HCT116 (cell line): ENCODE measurements around the gene WFDC2. TPM values are rescaled to one million over a fixed set of nuclear protein-coding genes. Genes with fewer than 3 reads are reported as not detected.

ENCODE experiments used
- ATAC-seq: fragments of 200-7000 bp; cut with Tn5 transposase; 2 replicates; pipeline ENCODE4 v1.9.1; 2020; ENCODE audit warnings: mild to moderate bottlenecking, moderate library complexity
- BruUV-seq: library from RNA; stranded (reverse); fragments of 400-500 nt; replicated peaks from 2 replicates; lab custom pipeline; 2021; lab: Mats Ljungman, UMichigan
- CTCF ChIA-PET: fragments of 300-600 bp; sonication (Branson Sonifier 250); formaldehyde crosslinking; loops from one replicate; lab custom pipeline; 2021; ENCODE audit warnings: antibody characterized with exemption; lab: Charles Lee
- POLR2A ChIA-PET: fragments of 300-600, 350-600 bp; sonication (Branson Sonifier 250); formaldehyde crosslinking; loops from one replicate; lab custom pipeline; 2021; ENCODE audit warnings: antibody characterized with exemption; lab: Charles Lee
- RAD21 ChIA-PET, 2 experiments: fragments of 300-600 bp; sonication (Branson Sonifier 250); formaldehyde crosslinking; loops; one replicate each; lab custom pipeline; 2023; ENCODE audit warnings: low total read pairs in 2 of 2; ENCODE audit not compliant: uncharacterized antibody in 2 of 2, unreplicated experiment in 2 of 2, low non-redundant PET in 1 of 2; lab: Charles Lee
- DNase-seq: peaks from one replicate; pipeline ENCODE4 v3.0.0-alpha.2; 2010; ENCODE audit warnings: low read depth, low spot score
- H2AFZ ChIP-seq: fragments of 200-600 bp; shearing (Covaris generic), sonication (generic); 2 replicates; pipeline ENCODE4 v1.6.1; 2017; ENCODE audit warnings: low read depth, mixed run types, mixed read lengths, antibody characterized with exemption, low read length; ENCODE audit not compliant: poor library complexity, severe bottlenecking
- H3K27ac ChIP-seq: 2 replicates; pipeline ENCODE4 v1.5.1; 2012; ENCODE audit warnings: low read depth, low read length
- H3K27me3 ChIP-seq: fragments of 200-600 bp; sonication (generic); 2 replicates; pipeline ENCODE4 v1.6.1; 2016; ENCODE audit warnings: mixed run types, low read length, mixed read lengths; ENCODE audit not compliant: insufficient read depth
- H3K36me3 ChIP-seq, 2 experiments: fragments of 200-500 bp in 1 of 2; fragments of 200-600 bp in 1 of 2; sonication (Bioruptor generic) in 1 of 2; sonication (generic) in 1 of 2; 2 replicates each; pipeline versions ENCODE4 v1.5.1 to v1.6.1; 2014 to 2016; ENCODE audit warnings: low read length in 2 of 2, inconsistent platforms in 1 of 2, mixed read lengths in 1 of 2, mixed run types in 1 of 2; ENCODE audit not compliant: insufficient read depth in 2 of 2, control insufficient read depth in 1 of 2
- H3K4me1 ChIP-seq, 2 experiments: fragments of 200-600 bp in 1 of 2; sonication (generic) in 1 of 2; 2 replicates each; pipeline versions ENCODE4 v1.5.1 to v1.6.1; 2012 to 2017; ENCODE audit warnings: low read length in 2 of 2, inconsistent platforms in 1 of 2, mild to moderate bottlenecking in 1 of 2, mixed read lengths in 1 of 2, mixed run types in 1 of 2, moderate library complexity in 1 of 2; ENCODE audit not compliant: insufficient read depth in 2 of 2, control insufficient read depth in 1 of 2
- H3K4me2 ChIP-seq: fragments of 200-600 bp; sonication (generic); 2 replicates; pipeline ENCODE4 v1.6.1; 2017; ENCODE audit warnings: mixed run types, low read length, mixed read lengths
- H3K4me3 ChIP-seq, 2 experiments: fragments of 200-600 bp in 1 of 2; sonication (generic) in 1 of 2; replicated peaks in 1 of 2; 2 replicates each; pipeline ENCODE4 v1.5.1; 2011 to 2016; ENCODE audit warnings: low read length in 2 of 2, control low read depth in 1 of 2, low read depth in 1 of 2, mild to moderate bottlenecking in 1 of 2, mixed read lengths in 1 of 2, mixed run types in 1 of 2
- H3K79me2 ChIP-seq: fragments of 200-600 bp; sonication (generic); 2 replicates; pipeline ENCODE4 v1.6.1; 2017; ENCODE audit warnings: mild to moderate bottlenecking, mixed run types, low read length, moderate library complexity, mixed read lengths; ENCODE audit not compliant: insufficient read depth
- H3K9ac ChIP-seq: fragments of 200-600 bp; sonication (generic); 2 replicates; pipeline ENCODE4 v1.6.1; 2016; ENCODE audit warnings: low read length, mixed read lengths
- H3K9me2 ChIP-seq: fragments of 200-600 bp; sonication (generic), shearing (Covaris generic); 2 replicates; pipeline ENCODE4 v1.6.1; 2017; ENCODE audit warnings: mixed run types, mild to moderate bottlenecking, moderate library complexity; ENCODE audit not compliant: insufficient read depth
- H3K9me3 ChIP-seq, 2 experiments: fragments of 200-500 bp in 1 of 2; fragments of 200-600 bp in 1 of 2; sonication (Bioruptor generic) in 1 of 2; sonication (generic) in 1 of 2; 2 replicates each; pipeline ENCODE4 v1.6.1; 2014 to 2017; ENCODE audit warnings: low read length in 2 of 2, mixed read lengths in 2 of 2, inconsistent platforms in 1 of 2, low read depth in 1 of 2, mild to moderate bottlenecking in 1 of 2, mixed run types in 1 of 2, moderate library complexity in 1 of 2; ENCODE audit not compliant: control insufficient read depth in 1 of 2, insufficient read depth in 1 of 2
- H4K20me1 ChIP-seq: fragments of 200-600 bp; sonication (generic), shearing (Covaris generic); 2 replicates; pipeline ENCODE4 v1.6.1; 2017; ENCODE audit warnings: mixed run types, mild to moderate bottlenecking, moderate library complexity; ENCODE audit not compliant: insufficient read depth
- REST ChIP-seq: IDR thresholded peaks from 2 replicates; pipeline ENCODE4 v1.6.1; 2012; ENCODE audit warnings: low read depth
- ZNF274 ChIP-seq: fragments of 200-500 bp; sonication (Bioruptor generic); IDR thresholded peaks from 2 replicates; pipeline ENCODE4 v1.6.1; 2014; ENCODE audit warnings: mild to moderate bottlenecking, low read depth, low read length, inconsistent platforms
- intact Hi-C: fragments of 100-400 bp; cut with micrococcal nuclease; formaldehyde crosslinking; loops from 2 replicates; pipeline ENCODE4 v1.10.0; 2022
- total RNA-seq: library from RNA; stranded (reverse); gene quantifications from one replicate; pipeline ENCODE4 v1.2.1, GENCODE V29; 2021; ENCODE audit not compliant: unreplicated experiment

The WFDC2 gene
- total RNA-seq, 1 experiment from 2014 or later, result 1.1 TPM

DNA sequence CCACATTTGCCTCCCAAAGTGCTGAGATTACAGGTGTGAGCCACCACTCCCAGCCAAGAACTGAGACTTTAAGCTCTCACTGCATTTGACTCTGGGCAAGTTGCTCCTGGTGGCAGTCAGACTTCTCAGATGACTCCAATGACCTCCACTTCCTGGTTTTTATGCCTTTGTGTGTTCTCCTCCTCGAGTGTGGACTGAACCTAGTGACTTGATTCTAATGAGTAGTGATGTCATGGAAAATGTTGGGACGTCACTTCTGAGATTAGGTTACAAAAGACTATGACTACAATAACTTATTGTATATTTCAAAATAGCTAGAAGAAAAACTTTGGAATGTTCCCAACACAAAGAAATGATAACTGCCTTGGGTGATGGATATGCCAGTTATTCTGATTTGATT is 33.9 kb downstream of the WFDC2 start (continued):
- TF ChIP-seq REST (no peak), ZNF274 (no peak)

GRCh38 chr20:45506398-45506797 is 36.8 kb downstream of the WFDC2 start:
- no peaks in the 10 kb centered on the region for H3K36me3 ChIP-seq
- no peak for TF ChIP-seq REST
- TF ChIP-seq, all 23 proteins: peak for 0
- H3K4me3 ChIP-seq, result no peak overlapping the region
- ATAC-seq (no peak), DNase-seq (no peak)
- no TSS peak for BruUV-seq
- H3K9ac ChIP-seq, result no peak overlapping the region
- ChIA-PET POLR2A (no interaction called here), CTCF (no interaction called here), RAD21 (no interaction called here)
- H3K4me2 ChIP-seq, result no peak overlapping the region
- H3K79me2 ChIP-seq, result no peaks in the 10 kb centered on the region
- intact Hi-C loops, result no loop called here
- H3K4me1 ChIP-seq, result peaks cover 0 to 19% of the 10 kb centered on the region in 2 experiments; a peak in 2 of 4 replicates
- H3K27ac ChIP-seq, result no peak overlapping the region
- H3K27me3 ChIP-seq, result no peaks in the 10 kb centered on the region
- H2AFZ ChIP-seq, result no peak overlapping the region
- H3K9me3 ChIP-seq, result no peaks in the 10 kb centered on the region
- H3K9me2 ChIP-seq, result no peaks in the 10 kb centered on the region
- H4K20me1 ChIP-seq, result no peaks in the 10 kb centered on the region
